Measurements from ENCODE around the gene FBXO22.
"Not testable (repeated sequence)": the region's sequence is repeated elsewhere in the genome, so short reads cannot be mapped to it uniquely, and the experiment has no call there.

DNA sequence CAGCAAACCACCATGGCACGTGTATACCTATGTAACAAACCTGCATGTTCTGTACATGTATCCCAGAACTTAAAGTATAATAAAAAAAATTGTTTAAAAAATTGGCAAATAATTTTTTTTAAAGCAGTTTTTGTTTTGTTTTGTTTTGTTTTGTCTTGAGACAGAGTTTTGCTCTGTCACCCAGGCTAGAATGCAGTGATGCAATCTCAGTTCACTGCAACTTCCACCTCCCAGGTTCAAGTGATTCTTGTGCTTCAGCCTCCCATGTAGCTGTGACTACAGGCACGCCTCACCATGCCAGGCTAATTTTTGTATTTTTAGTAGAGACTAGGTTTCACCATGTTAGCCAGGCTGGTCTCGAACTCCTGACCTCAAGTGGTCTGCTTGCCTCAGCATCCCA, 81.0 kb downstream of the FBXO22 start:
- not testable (repeated sequence) for TF ChIP-seq MAX (IDR thresholded peaks at IDR 0.05); CTCF (IDR thresholded peaks at IDR 0.05; ENCODE audit: control extremely low read depth in 1 of 3, insufficient read depth in 1 of 3, low read depth in 1 of 3, low read length in 3 of 3); EP300 (IDR thresholded peaks at IDR 0.05; ENCODE audit: borderline replicate concordance in 1 of 2, low read depth in 2 of 2, low read length in 2 of 2); RFX5 (IDR thresholded peaks at IDR 0.05; ENCODE audit: borderline replicate concordance, low read depth, low read length); PHF8 (conservative IDR thresholded peaks at IDR 0.05; ENCODE audit: low read depth, low read length); EZH2 (IDR thresholded peaks at IDR 0.05; ENCODE audit: low read depth, low read length, severe bottlenecking); POLR2AphosphoS5 (IDR thresholded peaks at IDR 0.05; ENCODE audit: low read depth, low read length); SP2 (IDR thresholded peaks at IDR 0.05; ENCODE audit: low read length); POLR2A (IDR thresholded peaks at IDR 0.05; ENCODE audit: control extremely low read depth in 1 of 2, low read depth in 2 of 2, low read length in 2 of 2)
